ENCODE measurements around the gene HOXA13.

Gene HOXA13

DNA sequence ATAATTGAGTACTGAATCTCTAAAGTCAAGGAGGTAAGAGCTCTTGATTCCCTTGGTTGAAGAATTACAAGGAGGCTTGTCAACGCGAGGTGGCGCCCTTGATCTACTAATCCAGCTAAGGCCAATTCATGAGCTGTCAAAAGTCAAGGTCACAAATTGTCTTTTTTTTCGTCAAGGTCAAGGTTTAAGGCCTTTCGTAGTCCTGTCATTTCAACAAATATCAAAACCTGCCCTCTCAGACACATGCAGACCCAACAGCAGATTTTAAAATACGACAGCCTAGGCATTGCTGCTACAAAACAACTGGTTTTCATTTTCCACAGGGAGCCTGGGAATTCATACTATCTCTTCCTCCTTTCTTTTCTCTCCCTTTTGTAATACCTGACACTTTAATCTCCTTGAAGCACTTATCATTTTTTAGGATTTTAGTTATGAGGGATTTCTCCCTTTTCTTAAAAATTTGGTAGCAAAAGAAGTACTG is 3.6 kb downstream of the HOXA13 start:
- Mint-ChIP-seq H3K4me1 (peaks cover 22 to 51% of the 10 kb centered on the region in 2 donors), H3K36me3 (peaks cover 0 to 4% of the 10 kb centered on the region in 2 donors), H3K9me3 (no peaks in the 10 kb centered on the region), H3K27me3 (peaks cover 59 to 75% of the 10 kb centered on the region in 2 donors), H3K4me3 (no peak overlapping the region), H3K27ac (peak overlapping the region; percentile 71)
- DNase-seq = peak; percentile 58
- ATAC-seq (replicated peaks) = peak in 1 of 2 donors; percentile 37

- no peak overlapping the region for H3K4me3 Mint-ChIP-seq
- peaks cover 59 to 73% of the 10 kb centered on the region in 2 donors for H3K27me3 Mint-ChIP-seq
- H3K36me3 Mint-ChIP-seq = peaks cover under 1 to 5% of the 10 kb centered on the region in 2 donors
- ATAC-seq (replicated peaks) = no peak
- H3K9me3 Mint-ChIP-seq = no peaks in the 10 kb centered on the region
- DNase-seq = no peak
- peaks cover 10 to 39% of the 10 kb centered on the region in 2 donors for H3K4me1 Mint-ChIP-seq
- H3K27ac Mint-ChIP-seq = no peak overlapping the region
These were observed 5.1 kb downstream of the HOXA13 start for GRCh38 chr7:27194686-27195379.

- H3K4me1 Mint-ChIP-seq = peaks cover 15 to 44% of the 10 kb centered on the region in 2 donors
These were observed 5.9 kb downstream of the HOXA13 start for GRCh38 chr7:27194002-27194352.

DNA sequence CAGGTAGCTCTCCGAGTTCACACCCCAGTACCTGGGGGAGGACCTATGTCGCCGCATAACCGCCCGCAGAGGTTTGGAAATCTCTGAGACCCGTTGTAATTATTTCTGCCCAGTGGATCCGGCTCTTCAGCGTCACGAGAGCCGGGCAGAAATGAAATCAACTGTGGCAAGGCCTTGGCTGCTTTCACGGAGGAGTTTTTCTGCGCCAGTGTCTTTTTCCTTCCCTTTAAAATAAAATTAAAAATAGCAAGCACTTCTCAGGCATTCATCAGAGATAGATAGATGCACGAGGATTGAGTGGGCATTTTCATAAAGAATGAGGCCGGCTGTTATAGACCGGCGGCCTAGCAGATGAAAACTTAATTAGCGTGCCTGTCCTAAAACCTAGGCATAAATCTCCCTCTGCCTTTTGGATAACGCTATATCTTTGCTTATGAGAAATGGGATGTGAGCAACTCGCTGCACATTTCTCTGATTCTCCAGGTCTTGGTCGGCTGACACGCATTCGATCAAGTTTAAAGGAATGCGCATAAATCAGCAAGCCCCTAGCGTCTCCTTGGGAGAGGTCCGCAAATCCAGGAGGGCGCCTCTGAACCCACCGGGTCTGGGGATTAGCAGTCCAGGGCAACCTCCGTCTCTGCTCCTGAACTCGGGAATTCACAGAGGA is 6.4 kb downstream of the HOXA13 start:
- H3K27ac Mint-ChIP-seq = peak overlapping the region; percentile 31
- ATAC-seq (replicated peaks) = no peak
- peaks cover 62 to 78% of the 10 kb centered on the region in 2 donors for H3K27me3 Mint-ChIP-seq
- H3K36me3 Mint-ChIP-seq = peaks cover 2% of the 10 kb centered on the region in 2 donors
- peaks cover 17 to 45% of the 10 kb centered on the region in 2 donors for H3K4me1 Mint-ChIP-seq
- no peaks in the 10 kb centered on the region for H3K9me3 Mint-ChIP-seq
- DNase-seq = no peak
- peak overlapping the region; percentile 13 to 41 for H3K4me3 Mint-ChIP-seq

More at GRCh38 chr7:27194002-27194352, 5.9 kb downstream of the HOXA13 start:
- no peaks in the 10 kb centered on the region for H3K9me3 Mint-ChIP-seq
- H3K36me3 Mint-ChIP-seq = peaks cover 2% of the 10 kb centered on the region in 2 donors
- no peak for DNase-seq
- no peak for ATAC-seq (replicated peaks)
- H3K4me3 Mint-ChIP-seq = no peak overlapping the region
- H3K27me3 Mint-ChIP-seq = peaks cover 62 to 78% of the 10 kb centered on the region in 2 donors
- H3K27ac Mint-ChIP-seq = peak overlapping the region; percentile 31

- Mint-ChIP-seq H3K36me3 (peaks cover 2% of the 10 kb centered on the region in 2 donors), H3K4me3 (peak overlapping the region; percentile 62 to 66), H3K9me3 (no peaks in the 10 kb centered on the region), H3K27ac (no peak overlapping the region), H3K4me1 (peaks cover 21 to 47% of the 10 kb centered on the region in 2 donors), H3K27me3 (peaks cover 62 to 78% of the 10 kb centered on the region in 2 donors)
- DNase-seq = no peak
- ATAC-seq (replicated peaks) = peak; percentile 33 to 55
These were observed 7.2 kb downstream of the HOXA13 start for GRCh38 chr7:27192546-27193334.

DNA sequence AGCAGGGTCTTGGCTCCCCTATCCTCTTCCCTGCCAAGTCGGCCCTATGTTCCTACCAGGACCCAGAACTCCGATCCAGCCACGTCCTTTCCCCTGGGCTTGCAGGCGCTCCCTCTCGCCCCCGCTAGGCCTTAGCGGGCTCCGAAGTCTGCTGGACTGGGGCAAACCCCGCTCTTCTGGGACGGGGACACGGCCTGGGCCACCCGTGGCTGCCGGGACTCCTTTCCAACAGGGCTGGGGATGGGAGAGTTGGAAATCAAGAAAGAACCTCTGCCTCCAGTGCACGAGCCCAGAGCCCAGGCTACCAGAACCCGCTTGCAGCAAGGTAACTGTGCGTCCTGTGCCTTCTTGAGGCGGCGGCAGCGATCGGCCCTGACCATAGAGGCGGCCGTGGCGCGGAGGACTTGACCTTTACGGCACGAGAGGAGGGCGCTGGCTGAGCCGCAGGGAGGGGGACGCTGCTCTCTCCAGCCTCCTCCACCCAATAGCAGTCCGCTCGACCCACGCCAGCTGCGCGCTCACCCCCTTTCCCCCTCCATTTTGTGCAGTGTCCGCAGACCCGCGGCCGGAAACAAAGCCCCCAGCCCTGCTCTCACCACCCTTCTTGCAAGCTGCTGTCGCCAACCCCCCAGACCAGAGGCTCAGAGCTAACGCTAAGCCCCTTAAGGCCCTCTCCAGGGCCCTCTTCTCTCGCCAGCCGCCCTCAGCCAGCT is 7.9 kb downstream of the HOXA13 start:
- peaks cover 2% of the 10 kb centered on the region in 2 donors for H3K36me3 Mint-ChIP-seq
- peak overlapping the region; percentile 62 to 66 for H3K4me3 Mint-ChIP-seq
- no peak for DNase-seq
- no peaks in the 10 kb centered on the region for H3K9me3 Mint-ChIP-seq
- no peak for ATAC-seq (replicated peaks)
- H3K4me1 Mint-ChIP-seq = peaks cover 25 to 48% of the 10 kb centered on the region in 2 donors
- peaks cover 65 to 80% of the 10 kb centered on the region in 2 donors for H3K27me3 Mint-ChIP-seq
- H3K27ac Mint-ChIP-seq = peak overlapping the region; percentile 31

DNA sequence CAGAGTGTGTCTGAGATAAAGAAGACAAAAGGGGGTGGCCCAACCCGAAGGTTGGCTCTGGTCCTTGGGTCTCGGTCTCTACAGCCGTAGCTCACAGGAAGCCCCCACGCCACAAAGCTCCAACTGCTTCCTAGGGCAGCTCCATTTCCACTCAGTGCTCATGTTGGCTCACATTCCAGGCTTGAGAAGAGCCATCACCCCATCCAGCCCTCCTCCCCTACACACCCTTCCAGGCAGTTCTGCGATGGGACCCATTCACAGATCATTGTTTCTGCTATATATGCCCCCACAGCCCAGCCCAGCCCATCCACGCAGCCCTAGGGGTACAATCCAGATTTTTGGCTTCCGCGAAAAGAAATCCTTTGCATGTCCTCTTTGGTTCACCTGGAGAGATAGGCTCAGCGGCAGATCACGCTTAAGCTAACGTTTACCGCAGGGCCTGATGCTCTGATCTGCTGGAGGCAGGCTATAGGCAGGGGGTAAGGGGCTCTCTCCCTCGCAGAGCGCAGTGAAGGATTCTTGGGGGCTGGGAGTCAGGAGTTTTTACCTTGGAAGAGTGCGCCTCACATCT is 8.6 kb downstream of the HOXA13 start:
- Mint-ChIP-seq H3K4me1 (peaks cover 25 to 48% of the 10 kb centered on the region in 2 donors), H3K27me3 (peaks cover 71 to 80% of the 10 kb centered on the region in 2 donors), H3K4me3 (peak overlapping the region in 1 of 2 donors; percentile 5), H3K27ac (no peak overlapping the region), H3K9me3 (no peaks in the 10 kb centered on the region), H3K36me3 (peaks cover 3 to 4% of the 10 kb centered on the region in 2 donors)
- no peak for DNase-seq
- ATAC-seq (replicated peaks) = no peak

GRCh38 chr7:27189997-27190748 is 9.7 kb downstream of the HOXA13 start:
- no peak overlapping the region for H3K4me3 Mint-ChIP-seq
- peaks cover 77 to 85% of the 10 kb centered on the region in 2 donors for H3K27me3 Mint-ChIP-seq
- H3K27ac Mint-ChIP-seq = peak overlapping the region; percentile 56
- DNase-seq (no peak), ATAC-seq (replicated peaks) (no peak)
- peaks cover 6 to 9% of the 10 kb centered on the region in 2 donors for H3K36me3 Mint-ChIP-seq
- H3K9me3 Mint-ChIP-seq = no peaks in the 10 kb centered on the region
- H3K4me1 Mint-ChIP-seq = peaks cover 32 to 58% of the 10 kb centered on the region in 2 donors

- Mint-ChIP-seq H3K27me3 (peaks cover 82 to 85% of the 10 kb centered on the region in 2 donors), H3K9me3 (no peaks in the 10 kb centered on the region), H3K4me3 (peak overlapping the region; percentile 55 to 80), H3K4me1 (peaks cover 37 to 65% of the 10 kb centered on the region in 2 donors), H3K27ac (peak overlapping the region; percentile 56), H3K36me3 (peaks cover 9 to 12% of the 10 kb centered on the region in 2 donors)
- no peak for ATAC-seq (replicated peaks)
- no peak for DNase-seq
These were observed 10.4 kb downstream of the HOXA13 start for GRCh38 chr7:27189295-27189996.

DNA sequence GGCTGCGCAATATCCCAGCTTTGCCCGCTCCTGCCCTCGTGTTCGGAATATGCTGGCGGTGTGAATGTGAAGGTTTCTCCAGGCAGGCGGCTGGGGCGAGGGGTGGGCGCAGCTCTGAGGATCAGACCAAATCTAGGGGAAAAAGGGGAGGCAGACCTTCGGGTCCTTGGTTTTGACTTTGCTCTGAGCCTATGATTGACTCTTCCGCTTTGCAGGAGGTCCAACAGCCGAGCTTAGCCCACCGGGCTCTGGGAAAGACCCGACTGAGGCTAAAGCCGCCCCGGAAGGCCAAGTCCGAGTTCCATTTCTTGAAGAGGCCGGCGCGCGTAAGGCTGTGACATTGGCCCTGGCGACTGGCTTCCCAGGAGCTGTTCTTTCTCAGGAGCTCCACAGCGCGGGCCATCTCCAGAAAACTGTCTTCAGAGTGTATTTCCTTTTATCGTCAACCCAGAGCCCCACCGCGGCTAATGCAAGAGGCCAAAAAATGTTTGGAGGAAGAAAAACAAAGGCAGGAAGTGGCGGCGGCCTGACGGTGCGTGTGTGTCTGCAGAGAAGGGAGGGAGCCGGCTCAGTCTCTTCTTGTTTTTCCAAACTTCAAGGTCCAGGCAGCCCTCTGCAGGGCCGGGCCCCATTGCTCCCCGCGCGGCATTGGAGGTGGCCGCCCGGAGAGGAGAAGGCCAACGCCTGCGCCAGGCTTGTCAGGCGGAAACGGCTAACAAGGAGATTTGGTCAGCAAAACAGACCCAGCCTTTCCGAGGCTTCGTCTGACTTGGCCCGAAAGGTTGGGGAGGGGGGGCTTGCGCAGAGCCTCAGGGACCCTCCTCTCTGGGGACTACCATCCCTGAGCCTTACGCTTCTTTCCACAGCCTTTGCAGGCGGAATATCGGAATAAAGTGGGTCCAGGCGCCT is 11.3 kb downstream of the HOXA13 start:
- H3K27ac Mint-ChIP-seq = peak overlapping the region; percentile 51
- peaks cover 9 to 12% of the 10 kb centered on the region in 2 donors for H3K36me3 Mint-ChIP-seq
- peak overlapping the region; percentile 80 to 81 for H3K4me3 Mint-ChIP-seq
- H3K4me1 Mint-ChIP-seq = peaks cover 36 to 64% of the 10 kb centered on the region in 2 donors
- DNase-seq (no peak), ATAC-seq (replicated peaks) (no peak)
- H3K9me3 Mint-ChIP-seq = no peaks in the 10 kb centered on the region
- peaks cover 80 to 85% of the 10 kb centered on the region in 2 donors for H3K27me3 Mint-ChIP-seq

DNA sequence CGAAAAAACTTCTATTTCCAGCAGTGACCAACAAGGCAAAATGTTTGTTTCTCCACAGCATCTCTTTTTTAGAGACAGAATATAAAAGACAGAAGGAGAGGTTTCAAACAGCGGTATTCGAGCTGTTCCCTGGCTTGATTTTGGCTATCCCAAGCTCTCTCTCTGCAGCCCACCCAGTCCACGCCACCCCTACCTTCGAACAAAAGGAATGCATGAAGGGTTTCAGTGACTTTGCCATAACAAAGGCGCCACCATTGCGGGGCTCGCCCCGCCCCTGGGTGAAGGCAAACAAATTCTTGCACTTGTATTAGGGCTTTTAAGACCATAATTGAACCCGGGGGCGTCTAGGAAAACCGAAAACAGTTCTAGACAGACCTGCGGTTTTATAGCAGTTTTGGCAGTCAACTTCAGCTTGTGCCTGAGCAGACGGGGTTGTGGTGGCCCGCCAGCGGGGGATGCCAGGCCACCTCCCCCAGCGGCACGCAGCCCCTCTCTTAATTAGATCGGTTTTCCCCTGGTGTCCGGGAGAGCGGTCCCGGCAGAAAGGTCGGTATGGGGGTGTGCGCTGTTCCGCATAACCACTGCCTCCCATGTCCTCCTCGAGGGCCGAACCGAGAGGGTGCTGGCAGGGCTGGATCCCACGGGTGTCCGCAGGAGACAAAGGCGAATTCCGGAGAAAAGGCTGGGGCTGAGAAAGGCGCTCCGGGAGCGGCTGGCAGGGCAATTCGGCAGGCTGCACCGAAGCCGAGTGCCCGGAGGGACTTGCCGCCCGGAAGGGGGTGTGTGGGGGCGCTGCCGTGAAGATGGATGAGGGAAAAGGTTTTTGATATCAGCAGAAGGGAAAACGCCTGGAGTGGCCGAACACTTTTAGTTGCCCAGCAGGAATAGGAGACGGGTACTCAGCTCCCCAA is 12.2 kb downstream of the HOXA13 start:
- Mint-ChIP-seq H3K36me3 (peaks cover 9 to 12% of the 10 kb centered on the region in 2 donors), H3K4me3 (peak overlapping the region; percentile 80 to 81), H3K27ac (peak overlapping the region; percentile 51), H3K4me1 (peaks cover 35 to 58% of the 10 kb centered on the region in 2 donors), H3K9me3 (no peaks in the 10 kb centered on the region), H3K27me3 (peaks cover 80 to 89% of the 10 kb centered on the region in 2 donors)
- DNase-seq = no peak
- ATAC-seq (replicated peaks) = no peak
